HG03095 (cell line): ENCODE results near the gene RALGPS1.

Experiments used
- ATAC-seq: cut with Tn5 transposase; IDR thresholded peaks from one replicate; pipeline ENCODE4 v1.9.1; 2021; ENCODE audit warnings: moderate library complexity; ENCODE audit not compliant: unreplicated experiment

Gene RALGPS1

DNA sequence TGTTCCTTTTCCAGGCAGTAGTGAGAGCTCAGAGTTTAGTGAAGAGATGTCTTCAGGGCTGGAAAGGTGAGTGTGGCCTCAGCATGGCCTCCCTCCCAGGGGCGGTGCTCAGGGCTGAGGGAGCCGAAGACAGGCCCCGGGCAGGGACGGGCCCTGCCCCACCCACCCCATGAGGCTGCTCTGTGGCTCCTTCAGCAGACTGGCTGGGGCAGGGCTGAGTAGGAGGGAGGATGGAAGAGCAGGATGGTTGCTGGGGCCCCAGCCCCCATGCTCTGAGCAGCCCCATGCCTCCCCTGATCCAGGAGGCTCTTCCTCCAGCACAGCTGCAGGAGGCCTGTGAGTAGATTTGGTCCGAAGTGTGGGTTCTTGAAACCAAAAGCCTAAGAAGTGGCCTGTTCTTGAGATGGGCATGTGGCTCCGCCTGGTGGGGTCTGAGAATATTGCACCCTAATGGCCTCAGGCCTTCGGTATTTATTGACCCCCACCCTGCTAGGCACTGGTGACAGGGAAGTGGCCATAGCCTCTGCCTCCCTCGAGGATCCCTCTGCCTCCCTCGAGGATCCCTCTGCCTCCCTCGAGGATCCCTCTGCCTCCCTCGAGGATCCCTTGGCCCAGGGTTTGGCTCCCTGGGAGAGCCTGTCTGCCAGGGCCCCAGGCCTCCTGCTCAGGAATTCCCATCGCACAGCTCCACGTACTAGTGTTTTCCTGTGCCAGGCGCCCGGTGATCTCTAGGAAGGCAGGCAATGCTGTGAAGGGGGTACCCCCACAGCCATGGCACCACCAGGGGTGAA is 284.6 kb downstream of the RALGPS1 start:
- ATAC-seq, result no peak

GRCh38 chr9:127200106-127200862 is 285.7 kb downstream of the RALGPS1 start:
- no peak for ATAC-seq

DNA sequence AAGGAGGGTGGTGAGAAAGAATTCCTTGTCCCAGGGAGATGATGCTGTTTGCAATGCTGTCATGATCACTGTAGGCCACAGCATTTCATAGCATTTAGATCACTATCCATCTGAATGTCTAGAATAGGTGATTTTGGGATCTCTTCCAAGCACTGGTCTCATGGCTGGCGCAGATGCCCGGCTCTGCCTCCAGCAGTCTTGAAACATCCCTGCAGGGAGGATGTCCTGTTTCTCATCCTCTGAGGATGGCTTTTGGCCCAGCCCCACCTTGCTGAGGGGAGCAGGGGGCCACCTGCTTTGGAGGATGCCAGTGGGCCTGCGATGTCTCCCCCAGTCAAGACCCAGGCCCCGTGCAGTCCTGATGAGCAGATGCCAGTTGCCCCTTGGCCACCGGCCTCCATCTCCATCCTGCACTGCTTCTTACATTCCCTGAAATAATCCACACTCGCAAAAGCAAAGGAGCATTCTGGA is 286.5 kb downstream of the RALGPS1 start:
- no peak for ATAC-seq

DNA sequence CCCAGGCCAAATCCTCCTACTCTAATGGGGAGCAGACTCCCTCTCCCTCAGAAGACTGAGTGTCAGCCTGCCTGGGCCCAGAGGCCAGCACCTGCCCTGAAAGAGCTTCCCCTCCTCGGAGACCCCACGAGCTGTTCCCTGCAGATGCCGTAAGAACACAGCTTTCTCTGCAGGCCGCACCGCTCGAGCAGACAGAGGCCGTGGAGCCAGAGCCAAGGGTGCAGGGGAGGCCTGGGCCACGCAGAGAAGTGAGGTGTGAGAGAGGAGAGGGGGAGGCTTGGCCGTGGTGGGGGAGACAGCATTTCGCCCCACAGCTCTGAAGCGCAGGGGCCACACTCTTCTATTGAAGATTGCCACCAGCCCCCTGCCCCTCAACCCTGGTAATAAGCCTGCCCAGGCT is 287.1 kb downstream of the RALGPS1 start:
- no peak for ATAC-seq

DNA sequence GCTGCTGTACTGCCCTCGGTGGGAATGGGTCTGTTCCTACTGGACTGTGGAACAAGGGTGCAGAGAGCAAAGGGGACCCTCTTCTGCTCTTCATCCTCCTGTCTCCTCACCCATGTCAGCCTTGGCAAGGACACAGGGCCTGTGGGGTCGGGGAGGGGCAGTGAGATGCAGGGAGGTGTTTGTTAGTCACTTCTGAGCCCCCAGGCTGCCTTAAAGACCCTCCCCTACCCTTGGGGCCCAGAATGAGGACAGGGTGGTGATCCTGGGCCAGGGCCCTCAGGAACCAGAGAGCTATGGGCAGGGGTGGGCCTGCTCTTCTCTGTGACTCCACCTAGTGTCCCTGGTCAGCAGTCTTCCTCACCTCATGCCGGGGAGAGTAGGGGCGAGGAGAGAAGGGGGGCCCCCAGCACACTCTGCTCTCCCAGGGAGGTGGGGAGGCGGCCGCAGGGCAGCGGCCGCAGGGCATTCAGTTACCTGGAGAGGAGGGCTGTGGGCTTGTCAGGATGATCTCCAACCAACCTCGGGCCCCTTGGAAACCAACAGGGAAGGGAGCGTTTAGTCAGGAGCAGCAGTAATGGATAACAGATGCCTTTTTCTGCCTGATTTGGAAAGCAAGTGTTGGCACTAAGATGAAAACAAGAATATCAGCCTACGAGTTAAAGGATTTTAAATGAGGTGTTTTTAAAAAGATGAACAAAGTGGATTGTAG is 288.0 kb downstream of the RALGPS1 start:
- ATAC-seq, result no peak

DNA sequence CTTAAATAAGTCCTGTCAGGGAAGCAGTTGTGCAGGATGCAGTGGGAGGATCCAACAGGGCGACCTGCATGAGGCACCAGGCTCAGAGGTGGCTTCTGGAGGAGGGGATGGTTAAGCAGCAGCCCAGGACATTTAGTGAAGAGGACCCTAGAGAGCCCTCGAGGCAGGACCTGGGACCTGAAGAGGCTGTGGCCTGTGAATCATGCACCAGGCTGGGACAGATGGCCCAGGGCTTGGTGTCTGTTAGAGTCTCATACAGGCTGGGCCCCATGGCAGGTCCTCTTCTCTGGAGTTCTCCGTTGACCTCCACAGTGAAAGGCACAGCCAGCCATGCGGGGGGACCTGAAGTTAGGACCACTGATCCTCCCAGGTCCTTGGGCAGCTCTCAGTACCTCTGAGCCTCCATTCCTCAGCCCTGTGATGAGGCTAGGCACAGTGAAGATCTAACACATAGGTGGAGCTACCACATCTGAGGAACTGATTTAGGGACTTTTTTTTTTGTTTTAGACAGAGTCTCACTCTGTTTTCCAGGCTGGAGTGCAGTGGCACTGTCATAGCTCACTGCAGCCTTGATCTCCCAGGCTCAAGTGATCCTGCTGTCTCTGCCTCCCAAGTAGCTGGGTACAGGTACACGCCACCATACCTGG is 289.2 kb downstream of the RALGPS1 start:
- ATAC-seq, result no peak

DNA sequence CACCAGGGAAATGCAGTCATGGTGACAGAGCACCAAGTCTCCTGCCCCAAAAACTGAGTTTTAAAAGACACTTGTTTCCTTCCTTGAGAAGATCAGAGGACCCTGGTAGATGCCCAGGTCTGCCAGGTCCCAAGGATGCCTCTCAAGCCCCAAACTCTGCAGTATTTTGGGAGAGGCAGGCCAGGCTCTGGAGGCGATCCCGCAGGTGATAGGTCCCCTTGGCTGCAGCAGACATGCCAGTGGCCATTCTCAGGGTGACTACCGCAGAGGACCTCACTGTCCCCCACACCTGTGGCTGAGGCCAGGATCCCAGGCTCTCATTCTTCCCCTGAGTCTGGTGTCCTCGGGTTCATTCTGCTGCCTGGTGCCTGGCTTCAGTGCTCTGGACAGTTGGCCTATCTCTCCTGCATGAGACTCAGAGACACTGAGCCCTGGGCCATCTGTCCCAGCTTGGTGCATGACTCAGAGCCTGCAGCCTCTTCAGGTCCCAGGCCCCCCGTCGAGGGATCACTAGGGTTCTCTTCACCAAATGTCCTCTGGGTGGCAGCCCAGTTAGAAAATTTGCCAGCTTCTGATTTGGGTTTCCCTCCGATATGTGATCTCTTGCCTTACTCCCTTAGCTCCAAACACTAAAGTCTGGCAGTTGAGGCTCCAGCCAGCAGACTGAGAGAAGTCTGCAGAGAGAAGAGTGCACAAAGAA is 290.3 kb downstream of the RALGPS1 start:
- no peak for ATAC-seq

- ATAC-seq, result no peak
Observed at GRCh38 chr9:127205952-127206351, 291.4 kb downstream of the RALGPS1 start.

GRCh38 chr9:127206666-127207065 is 292.1 kb downstream of the RALGPS1 start:
- ATAC-seq, result no peak

- no peak for ATAC-seq
Observed at GRCh38 chr9:127207734-127208410, 293.3 kb downstream of the RALGPS1 start.

DNA sequence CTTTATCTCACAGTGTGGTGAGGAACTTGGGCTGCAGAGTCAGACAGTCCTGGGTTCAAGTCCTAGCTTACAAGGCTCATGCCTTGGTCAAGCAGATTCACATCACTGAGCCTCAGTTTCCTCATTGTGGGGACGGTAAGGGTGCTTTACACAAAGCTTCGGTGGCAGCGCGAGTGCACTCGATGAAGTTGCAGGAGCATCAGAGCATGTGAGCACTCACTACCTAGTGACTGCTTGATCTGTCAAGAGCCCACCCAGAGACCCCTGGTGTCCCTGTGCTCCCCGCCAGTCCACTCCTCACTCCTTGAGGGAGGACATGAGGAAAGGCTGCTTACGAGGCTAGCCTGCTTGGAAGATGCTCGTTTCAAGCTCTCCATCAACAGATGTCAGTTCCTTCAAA is 293.8 kb downstream of the RALGPS1 start:
- ATAC-seq, result no peak

- ATAC-seq, result no peak
Observed at GRCh38 chr9:127209220-127209619, 294.6 kb downstream of the RALGPS1 start.

DNA sequence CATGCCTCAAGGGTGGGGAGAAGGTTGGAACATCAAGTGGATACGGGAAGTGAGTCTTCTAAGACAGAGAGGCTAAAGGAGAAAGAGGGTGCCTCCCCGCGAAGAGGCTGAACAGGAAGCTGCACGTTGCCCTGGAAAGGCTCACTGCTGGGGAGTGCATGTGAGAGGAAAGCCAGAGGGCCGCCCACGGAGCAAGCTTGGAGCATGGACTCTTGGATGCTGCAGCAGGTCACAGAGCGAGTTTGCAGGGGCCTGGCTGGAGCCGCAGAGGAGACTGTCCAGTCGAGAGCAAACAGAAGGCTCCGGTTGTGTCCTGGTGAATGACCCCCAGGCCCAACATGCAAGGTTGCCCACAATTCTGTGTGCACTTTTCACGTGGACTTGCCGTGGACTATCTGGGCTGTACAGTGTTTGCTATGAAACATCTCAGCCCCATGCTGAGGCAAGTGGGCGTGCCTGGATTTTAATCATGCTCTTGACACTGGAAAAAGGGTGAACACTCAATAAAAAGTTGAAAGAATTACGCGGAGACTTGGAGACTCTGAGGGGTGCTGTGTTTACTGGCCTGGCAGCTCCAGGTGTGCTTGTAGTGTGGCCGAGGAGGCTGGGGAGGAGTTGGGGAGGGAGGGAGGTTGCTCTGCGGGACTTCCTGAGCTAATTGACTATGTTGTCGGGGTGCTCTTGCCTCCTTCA is 295.5 kb downstream of the RALGPS1 start:
- ATAC-seq, result no peak

DNA sequence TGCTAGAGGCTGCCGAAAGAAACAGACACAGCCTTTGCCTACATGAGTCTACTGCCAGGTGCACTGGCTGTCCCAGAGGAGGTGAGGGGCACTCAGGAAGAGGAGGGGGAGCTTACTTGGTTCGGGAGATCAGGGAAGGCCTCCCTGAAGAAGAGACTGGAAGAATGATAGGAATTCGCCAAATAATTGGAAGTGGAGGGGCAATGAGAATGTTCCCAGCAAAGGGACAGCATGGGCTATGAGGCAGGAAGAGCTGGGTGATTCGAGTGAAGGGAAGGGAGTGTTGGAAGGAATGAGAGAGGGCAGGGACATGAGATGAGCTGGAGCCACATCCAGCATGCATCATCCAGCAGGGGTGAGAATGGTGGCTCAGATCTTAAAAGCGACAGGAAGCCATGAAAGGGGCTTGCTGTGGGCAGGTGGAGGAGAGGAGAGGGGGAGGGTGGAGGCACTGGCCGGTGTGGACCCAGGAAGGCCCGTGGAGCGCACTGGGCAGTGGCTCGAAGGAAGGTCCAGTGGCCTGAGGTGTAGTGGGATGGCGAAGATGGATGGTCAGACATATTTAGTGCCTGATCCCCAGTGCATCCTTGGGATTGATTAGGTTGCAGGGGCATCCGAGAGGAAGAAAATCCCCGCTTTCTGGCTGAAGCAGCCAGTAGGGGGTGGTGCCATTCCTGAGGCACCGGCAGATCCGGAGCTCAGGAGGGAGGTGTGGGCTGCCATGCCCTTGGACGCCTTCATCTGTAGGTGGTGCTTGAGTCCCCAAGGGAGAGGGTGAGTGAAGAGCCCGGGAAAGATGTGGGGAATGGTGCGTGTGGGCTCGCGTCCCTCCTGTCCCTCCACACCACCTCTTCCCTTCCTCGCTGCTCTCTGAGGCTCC is 296.5 kb downstream of the RALGPS1 start:
- ATAC-seq, result no peak

- ATAC-seq, result no peak
Observed at GRCh38 chr9:127211983-127212382, 297.4 kb downstream of the RALGPS1 start.

GRCh38 chr9:127212453-127212852 is 297.9 kb downstream of the RALGPS1 start:
- ATAC-seq, result no peak

DNA sequence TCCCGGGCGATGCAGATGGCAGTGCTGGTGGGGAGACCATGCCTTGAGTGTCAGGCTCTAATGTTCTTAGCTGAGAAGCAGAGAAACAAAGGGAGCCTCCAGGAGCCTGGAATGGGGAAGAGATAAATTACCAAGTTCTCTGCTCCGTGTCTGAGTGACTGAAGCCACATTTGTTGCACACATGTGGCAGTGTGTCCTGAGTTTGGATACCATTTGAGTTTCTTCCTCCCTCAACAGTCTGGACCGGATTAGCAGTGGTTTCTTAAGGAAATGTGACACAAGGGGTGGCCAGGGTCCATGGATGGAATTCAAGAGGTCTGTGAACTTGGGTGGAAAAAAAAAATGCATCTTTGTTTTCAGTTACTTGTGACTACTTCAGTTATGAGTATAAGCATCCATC is 299.3 kb downstream of the RALGPS1 start:
- no peak for ATAC-seq
